Mesenchymal stem cell (in vitro differentiated cells and primary cell): ENCODE measurements around the gene PLEKHM2.

ENCODE experiments used
- DNase-seq: peaks from one replicate; pipeline ENCODE4 v3.0.0-alpha.2; 2013
- H2AFZ ChIP-seq: one replicate; pipeline ENCODE4 v1.6.1; 2013; ENCODE audit warnings: low read depth, mild to moderate bottlenecking, control low read depth, inconsistent platforms, low read length, moderate library complexity
- H2AK5ac ChIP-seq: 2 replicates; pipeline ENCODE4 v1.6.1; 2013; ENCODE audit warnings: low read length, moderate library complexity, mild to moderate bottlenecking, inconsistent platforms; ENCODE audit not compliant: severe bottlenecking
- H2BK120ac ChIP-seq: one replicate; pipeline ENCODE4 v1.6.1; 2013; ENCODE audit warnings: low read depth, mild to moderate bottlenecking, inconsistent platforms, low read length, moderate library complexity
- H2BK12ac ChIP-seq, 2 experiments: one replicate each; pipeline ENCODE4 v1.6.1; 2013; ENCODE audit warnings: inconsistent platforms in 2 of 2, low read length in 2 of 2, mild to moderate bottlenecking in 2 of 2, moderate library complexity in 2 of 2, control low read depth in 1 of 2
- H2BK15ac ChIP-seq: one replicate; pipeline ENCODE4 v1.6.1; 2013; ENCODE audit warnings: mild to moderate bottlenecking, low read depth, inconsistent platforms; ENCODE audit not compliant: poor library complexity, severe bottlenecking
- H2BK5ac ChIP-seq: 2 replicates; pipeline ENCODE4 v1.6.1; 2013; ENCODE audit warnings: low read depth, mild to moderate bottlenecking, low read length, control low read depth, inconsistent platforms; ENCODE audit not compliant: poor library complexity, severe bottlenecking
- H3K14ac ChIP-seq, 2 experiments: one replicate each; pipeline ENCODE4 v1.6.1; 2013; ENCODE audit warnings: inconsistent platforms in 2 of 2, low read length in 2 of 2, control low read depth in 1 of 2, mild to moderate bottlenecking in 1 of 2, moderate library complexity in 1 of 2
- H3K18ac ChIP-seq, 2 experiments: one replicate each; pipeline ENCODE4 v1.6.1; 2013; ENCODE audit warnings: inconsistent platforms in 2 of 2, low read length in 2 of 2, control low read depth in 1 of 2, low read depth in 1 of 2, mild to moderate bottlenecking in 1 of 2
- H3K23ac ChIP-seq, 2 experiments: one replicate each; pipeline ENCODE4 v1.6.1; 2013; ENCODE audit warnings: inconsistent platforms in 2 of 2, low read length in 2 of 2, mild to moderate bottlenecking in 2 of 2, moderate library complexity in 2 of 2, control low read depth in 1 of 2
- H3K27ac ChIP-seq: 2 replicates; pipeline ENCODE4 v1.5.1; 2013; ENCODE audit warnings: mild to moderate bottlenecking, moderate library complexity, low read length, control low read depth, inconsistent platforms; ENCODE audit not compliant: poor library complexity, severe bottlenecking
- H3K27me3 ChIP-seq, 2 experiments: 2 replicates each; pipeline versions ENCODE4 v1.6.1 to v1.7.0; 2013; ENCODE audit warnings: low read length in 2 of 2, mild to moderate bottlenecking in 2 of 2, moderate library complexity in 2 of 2, control low read depth in 1 of 2, inconsistent platforms in 1 of 2; ENCODE audit not compliant: control insufficient read depth in 1 of 2, insufficient read depth in 1 of 2
- H3K36me3 ChIP-seq, 2 experiments: 2 replicates each; pipeline versions ENCODE4 v1.6.1 to v1.7.0; 2013; ENCODE audit warnings: low read length in 2 of 2, control low read depth in 1 of 2, inconsistent platforms in 1 of 2, low read depth in 1 of 2, mild to moderate bottlenecking in 1 of 2; ENCODE audit not compliant: insufficient read depth in 2 of 2, control insufficient read depth in 1 of 2
- H3K4ac ChIP-seq, 2 experiments: one replicate each; pipeline ENCODE4 v1.6.1; 2013; ENCODE audit warnings: inconsistent platforms in 2 of 2, low read length in 2 of 2, mild to moderate bottlenecking in 2 of 2, moderate library complexity in 2 of 2, control low read depth in 1 of 2, low read depth in 1 of 2
- H3K4me1 ChIP-seq: 2 replicates; pipeline ENCODE4 v1.6.1; 2013; ENCODE audit warnings: low read depth, low read length, control low read depth; ENCODE audit not compliant: control insufficient read depth, insufficient read depth
- H3K4me2 ChIP-seq: 2 replicates; pipeline ENCODE4 v1.6.1; 2013; ENCODE audit warnings: low read length, mild to moderate bottlenecking, inconsistent platforms; ENCODE audit not compliant: poor library complexity, severe bottlenecking
- H3K4me3 ChIP-seq, 2 experiments: 2 replicates each; pipeline versions ENCODE4 v1.5.1 to v1.7.0; 2013; ENCODE audit warnings: low read length in 2 of 2, mild to moderate bottlenecking in 2 of 2, control low read depth in 1 of 2, low read depth in 1 of 2; ENCODE audit not compliant: insufficient read depth in 1 of 2
- H3K79me1 ChIP-seq: replicated peaks from 2 replicates; pipeline ENCODE4 v1.6.1; 2013; ENCODE audit warnings: mild to moderate bottlenecking, control low read depth, low read length, inconsistent platforms; ENCODE audit not compliant: poor library complexity, severe bottlenecking
- H3K9ac ChIP-seq: 2 replicates; pipeline ENCODE4 v1.7.0; 2013; ENCODE audit warnings: mild to moderate bottlenecking, low read length, moderate library complexity
- H3K9me3 ChIP-seq: 2 replicates; pipeline ENCODE4 v1.7.0; 2013; ENCODE audit warnings: mild to moderate bottlenecking, low read length; ENCODE audit not compliant: control insufficient read depth
- H4K8ac ChIP-seq: one replicate; pipeline ENCODE4 v1.6.1; 2013; ENCODE audit warnings: inconsistent platforms, mild to moderate bottlenecking, low read length, moderate library complexity
- H4K91ac ChIP-seq: one replicate; pipeline ENCODE4 v1.6.1; 2013; ENCODE audit warnings: mild to moderate bottlenecking, low read length, inconsistent platforms
- WGBS: methylation state at CpG from one replicate; pipeline ENCODE4 v1.1.7; 2013; ENCODE audit warnings: mixed read lengths; 5-methylcytosine and 5-hydroxymethylcytosine counted together

Gene PLEKHM2

DNA sequence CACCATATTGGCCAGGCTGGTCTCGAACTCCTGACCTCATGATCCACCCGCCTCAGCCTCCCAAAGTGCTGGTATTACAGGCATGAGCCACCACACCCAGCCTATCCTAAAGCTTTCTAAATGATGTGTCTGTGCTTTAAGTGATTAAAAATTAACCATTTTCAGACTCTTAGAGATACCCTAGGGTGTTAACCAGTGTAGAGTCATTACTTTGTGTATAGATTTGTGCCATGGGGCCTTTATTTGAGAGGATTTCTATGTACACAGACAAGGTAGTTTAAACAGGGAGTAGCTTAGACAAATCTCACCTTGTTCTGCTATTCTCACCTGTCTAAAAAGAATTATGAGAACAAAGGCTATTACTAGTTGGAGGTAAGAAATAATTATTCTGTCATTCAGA is 12.7 kb upstream of the PLEKHM2 start:
- Histone ChIP-seq H3K79me1 (no peaks in the 10 kb centered on the region), H2AK5ac (no peak overlapping the region), H3K27ac (no peak overlapping the region), H4K8ac (no peak overlapping the region), H3K18ac (no peak overlapping the region), H3K4me2 (no peak overlapping the region), H2BK12ac (no peak overlapping the region), H3K36me3 (peaks cover 3 to 9% of the 10 kb centered on the region in 2 experiments), H3K23ac (no peak overlapping the region), H4K91ac (no peak overlapping the region), H2BK5ac (no peak overlapping the region), H3K4me3 (no peak overlapping the region), H2BK15ac (no peak overlapping the region), H3K27me3 (no peaks in the 10 kb centered on the region), H3K9ac (no peak overlapping the region), H3K9me3 (no peaks in the 10 kb centered on the region), H2AFZ (no peak overlapping the region), H3K4me1 (peaks cover 3% of the 10 kb centered on the region), H2BK120ac (no peak overlapping the region), H3K4ac (no peak overlapping the region), H3K14ac (no peak overlapping the region)
- no peak for DNase-seq
- 71% methylated on average over 1 of the region's 2 CpGs for WGBS

DNA sequence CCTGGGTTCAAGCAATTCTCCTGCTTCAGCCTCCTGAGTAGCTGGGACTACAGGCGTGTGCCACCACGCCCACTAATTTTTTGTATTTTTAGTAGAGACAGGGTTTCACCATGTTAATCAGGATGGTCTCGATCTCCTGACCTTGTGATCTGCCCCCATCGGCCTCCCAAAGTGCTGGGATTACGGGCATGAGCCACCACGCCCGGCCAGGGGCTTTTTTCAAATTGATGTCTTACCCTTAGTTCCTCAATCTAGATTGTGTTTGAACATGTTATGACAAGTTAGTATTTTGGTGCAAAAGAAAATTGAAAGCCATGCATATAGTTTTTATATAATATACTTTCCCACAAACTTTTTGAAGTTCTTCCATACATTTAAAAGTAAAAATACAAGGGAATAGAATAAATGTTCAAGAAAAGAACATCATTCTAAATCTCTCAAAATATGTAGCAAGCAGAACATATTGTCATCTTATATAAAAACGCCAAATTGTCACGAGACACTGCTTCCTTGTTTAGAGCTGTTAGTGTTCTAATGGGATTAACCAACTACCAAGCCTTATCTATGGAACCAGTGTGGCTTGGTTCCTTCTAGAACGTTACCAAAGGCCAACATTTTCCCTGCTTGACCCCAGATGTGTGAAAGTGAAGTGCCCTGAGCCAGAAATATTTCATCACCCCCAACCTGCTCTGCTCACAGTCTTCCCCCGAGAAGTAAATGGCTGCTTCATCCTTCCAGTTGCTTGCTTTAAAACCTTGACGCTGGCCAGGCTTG is 9.5 kb upstream of the PLEKHM2 start:
- Histone ChIP-seq H3K4ac (no peak overlapping the region), H3K4me3 (no peak overlapping the region)
- 82% methylated on average over 10 of the region's 12 CpGs for whole genome bisulfite sequencing

DNA sequence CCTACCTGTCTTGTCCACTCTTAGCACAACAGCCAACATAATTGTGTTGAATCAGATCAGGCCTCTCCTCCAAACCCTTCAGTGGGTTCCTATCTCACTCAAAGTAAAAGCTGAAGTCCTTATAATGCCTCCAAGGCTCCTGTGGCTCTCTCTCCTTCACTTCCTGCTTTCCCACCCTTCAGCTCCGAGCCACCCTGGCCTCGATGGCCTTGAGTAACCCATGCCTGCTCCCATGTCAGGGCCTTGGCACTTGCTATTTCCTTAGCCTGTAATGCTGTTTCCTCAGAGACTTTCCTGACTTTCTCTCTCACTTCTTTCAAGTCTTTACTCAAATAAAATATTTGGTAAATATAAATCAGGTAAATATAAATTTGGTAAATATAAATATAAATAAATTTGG is 8.1 kb upstream of the PLEKHM2 start:
- H4K91ac ChIP-seq = no peak overlapping the region
- H2BK12ac ChIP-seq = no peak overlapping the region
- no peaks in the 10 kb centered on the region for H3K36me3 ChIP-seq
- no peak overlapping the region for H2BK5ac ChIP-seq
- no peak overlapping the region for H2AK5ac ChIP-seq
- H3K27me3 ChIP-seq = no peaks in the 10 kb centered on the region
- no peak overlapping the region for H3K4me3 ChIP-seq
- H2AFZ ChIP-seq = no peak overlapping the region
- no peak overlapping the region for H3K4ac ChIP-seq
- no peaks in the 10 kb centered on the region for H3K79me1 ChIP-seq
- H3K9ac ChIP-seq = no peak overlapping the region
- H2BK15ac ChIP-seq = no peak overlapping the region
- H3K9me3 ChIP-seq = no peaks in the 10 kb centered on the region
- no peak overlapping the region for H3K14ac ChIP-seq
- DNase-seq = no peak
- H2BK120ac ChIP-seq = no peak overlapping the region
- no peak overlapping the region for H3K18ac ChIP-seq
- H3K23ac ChIP-seq = no peak overlapping the region
- WGBS = 94% methylated on average over 2 of the region's 2 CpGs
- no peak overlapping the region for H3K27ac ChIP-seq
- H3K4me2 ChIP-seq = no peak overlapping the region
- H3K4me1 ChIP-seq = peaks cover 9% of the 10 kb centered on the region
- no peak overlapping the region for H4K8ac ChIP-seq

More for the DNA sequence above, 9.5 kb upstream of the PLEKHM2 start:
- H2BK5ac ChIP-seq = no peak overlapping the region
- no peaks in the 10 kb centered on the region for H3K79me1 ChIP-seq
- H2BK120ac ChIP-seq = no peak overlapping the region
- H2BK15ac ChIP-seq = no peak overlapping the region
- no peak overlapping the region for H2AK5ac ChIP-seq
- H3K23ac ChIP-seq = no peak overlapping the region
- H3K9me3 ChIP-seq = no peaks in the 10 kb centered on the region
- no peak overlapping the region for H3K14ac ChIP-seq
- no peak for DNase-seq
- no peak overlapping the region for H3K9ac ChIP-seq
- H3K36me3 ChIP-seq = peaks cover 0 to 2% of the 10 kb centered on the region in 2 experiments
- H3K27me3 ChIP-seq = no peaks in the 10 kb centered on the region
- H3K4me2 ChIP-seq = no peak overlapping the region
- no peak overlapping the region for H3K18ac ChIP-seq
- H2BK12ac ChIP-seq = no peak overlapping the region
- no peak overlapping the region for H4K8ac ChIP-seq
- H4K91ac ChIP-seq = no peak overlapping the region
- peaks cover 5% of the 10 kb centered on the region for H3K4me1 ChIP-seq
- no peak overlapping the region for H2AFZ ChIP-seq
- no peak overlapping the region for H3K27ac ChIP-seq

DNA sequence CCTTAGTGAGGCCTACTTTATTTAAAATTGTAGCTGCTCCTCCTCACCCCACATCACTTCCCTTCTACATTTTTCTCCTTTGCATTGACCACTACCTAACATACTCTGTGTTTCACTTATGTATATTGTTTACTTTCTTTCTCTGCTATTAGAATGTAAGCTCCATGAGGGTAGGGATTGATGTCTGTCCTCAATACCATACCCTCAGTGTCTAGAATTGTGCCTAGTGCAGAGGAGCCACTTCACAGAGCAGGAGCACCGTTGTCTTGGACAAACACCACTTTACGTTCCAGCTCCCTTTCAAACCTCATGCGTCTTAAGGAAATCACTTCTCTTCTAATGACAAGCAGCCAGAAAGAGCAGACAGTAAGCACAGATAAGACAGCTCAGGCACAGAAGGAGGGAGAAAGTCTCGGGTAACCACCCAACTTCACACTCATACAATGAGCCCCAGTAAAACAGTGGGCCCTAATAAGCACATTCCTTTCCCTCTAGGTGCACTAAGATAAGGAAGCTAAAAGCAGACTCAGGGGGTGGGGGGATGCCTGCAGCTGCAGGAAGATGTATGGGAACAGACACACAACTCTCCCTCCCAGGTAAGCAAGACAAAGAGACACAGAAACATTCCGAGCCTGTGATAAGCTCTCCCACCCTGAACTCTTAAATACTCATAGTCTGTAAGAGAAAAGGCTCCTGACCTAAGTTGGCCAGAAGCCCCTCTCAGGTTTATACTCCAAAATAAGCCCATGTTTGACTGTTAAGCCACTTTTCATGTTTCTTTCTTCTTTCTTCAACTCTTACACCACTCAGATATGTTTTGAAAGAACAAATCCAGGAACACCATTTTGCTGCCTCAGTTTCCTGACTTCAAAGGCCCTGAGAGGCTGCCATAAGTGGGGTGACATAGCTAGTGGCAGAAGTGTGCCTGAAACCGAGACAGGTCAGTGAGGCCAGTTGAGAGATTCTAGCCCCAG is 7.1 kb upstream of the PLEKHM2 start:
- Histone ChIP-seq H3K79me1 (no peaks in the 10 kb centered on the region), H3K4ac (peak overlapping the region in 1 of 2 experiments; percentile 47), H4K91ac (no peak overlapping the region), H3K36me3 (no peaks in the 10 kb centered on the region), H3K27me3 (no peaks in the 10 kb centered on the region), H2AFZ (no peak overlapping the region), H2AK5ac (peak overlapping the region; percentile 49), H4K8ac (no peak overlapping the region), H2BK120ac (no peak overlapping the region), H3K27ac (no peak overlapping the region), H2BK15ac (no peak overlapping the region), H3K18ac (no peak overlapping the region), H3K23ac (no peak overlapping the region), H3K9ac (no peak overlapping the region), H3K4me1 (peaks cover 12% of the 10 kb centered on the region), H3K4me2 (no peak overlapping the region), H2BK5ac (no peak overlapping the region), H3K4me3 (no peak overlapping the region), H3K9me3 (no peaks in the 10 kb centered on the region), H3K14ac (no peak overlapping the region), H2BK12ac (no peak overlapping the region)
- WGBS = 84% methylated on average over 5 of the region's 6 CpGs
- no peak for DNase-seq
